IMR-90 (cell line): Measurements from ENCODE around the gene GPR176. TPM values are rescaled to one million over a fixed set of nuclear protein-coding genes. Genes with fewer than 3 reads are reported as not detected.

ENCODE experiments used
- ATAC-seq: fragments of 200-7000 bp; cut with Tn5 transposase; 2 replicates; pipeline ENCODE4 v1.9.1; 2020; ENCODE audit warnings: low read depth, mild to moderate bottlenecking, moderate library complexity
- BruUV-seq: library from RNA; stranded (reverse); fragments of 400-500 nt; replicated peaks from 2 replicates; lab custom pipeline; 2021; lab: Mats Ljungman, UMichigan
- CTCF ChIA-PET: fragments of 300-600 bp; formaldehyde crosslinking; extraction: SDS; loops from one replicate; lab custom pipeline; 2021; ENCODE audit warnings: antibody characterized with exemption; lab: Yijun Ruan, JAX
- POLR2A ChIA-PET: fragments of 300-600 bp; sonication (Branson Sonifier 250); formaldehyde crosslinking; loops from one replicate; lab custom pipeline; 2022; ENCODE audit warnings: antibody characterized with exemption; ENCODE audit not compliant: unreplicated experiment; lab: Charles Lee
- DNase-seq: peaks from one replicate; pipeline ENCODE4 v3.0.0; 2013
- H2AFZ ChIP-seq: replicated peaks from 2 replicates; pipeline ENCODE3; 2013; ENCODE audit warnings: low read length, mild to moderate bottlenecking; ENCODE audit not compliant: poor library complexity
- H2AK5ac ChIP-seq: 2 replicates; pipeline ENCODE4 v1.6.1; 2013; ENCODE audit warnings: low read depth, low read length, inconsistent platforms
- H2AK9ac ChIP-seq: replicated peaks from 2 replicates; pipeline ENCODE3; 2013; ENCODE audit warnings: mild to moderate bottlenecking, low read depth, low read length, moderate library complexity; ENCODE audit not compliant: poor library complexity
- H2BK120ac ChIP-seq: 2 replicates; pipeline ENCODE4 v1.6.1; 2013; ENCODE audit warnings: low read depth, low read length, inconsistent platforms
- H2BK15ac ChIP-seq: 3 replicates; pipeline ENCODE4 v1.6.1; 2013; ENCODE audit warnings: low read depth, low read length, inconsistent platforms
- H2BK20ac ChIP-seq: 2 replicates; pipeline ENCODE4 v1.6.1; 2013; ENCODE audit warnings: low read depth, mild to moderate bottlenecking, inconsistent platforms, low read length, moderate library complexity
- H2BK5ac ChIP-seq: 2 replicates; pipeline ENCODE4 v1.6.1; 2013; ENCODE audit warnings: mild to moderate bottlenecking, low read depth, low read length, inconsistent platforms; ENCODE audit not compliant: poor library complexity, severe bottlenecking
- H3K14ac ChIP-seq: replicated peaks from 2 replicates; pipeline ENCODE4 v1.6.1; 2013; ENCODE audit warnings: low read depth, low read length, inconsistent platforms
- H3K18ac ChIP-seq: 2 replicates; pipeline ENCODE4 v1.6.1; 2013; ENCODE audit warnings: low read depth, low read length, control low read depth
- H3K23ac ChIP-seq: 2 replicates; pipeline ENCODE4 v1.6.1; 2013; ENCODE audit warnings: low read depth, low read length, inconsistent platforms
- H3K27ac ChIP-seq: 2 replicates; pipeline ENCODE4 v1.5.1; 2013; ENCODE audit warnings: mild to moderate bottlenecking, control low read depth, low read length; ENCODE audit not compliant: insufficient read depth
- H3K27me3 ChIP-seq: 2 replicates; pipeline ENCODE4 v1.6.1; 2013; ENCODE audit warnings: low read length; ENCODE audit not compliant: control insufficient read depth, insufficient read depth
- H3K36me3 ChIP-seq: 2 replicates; pipeline ENCODE4 v1.6.1; 2013; ENCODE audit warnings: low read length, mixed read lengths; ENCODE audit not compliant: control insufficient read depth, insufficient read depth
- H3K4ac ChIP-seq: 2 replicates; pipeline ENCODE4 v1.6.1; 2013; ENCODE audit warnings: low read depth, low read length, inconsistent platforms
- H3K4me1 ChIP-seq: 2 replicates; pipeline ENCODE4 v1.6.1; 2013; ENCODE audit warnings: low read length, mixed read lengths; ENCODE audit not compliant: control insufficient read depth, insufficient read depth
- H3K4me2 ChIP-seq: 2 replicates; pipeline ENCODE4 v1.6.1; 2013; ENCODE audit warnings: low read depth, mild to moderate bottlenecking, control low read depth, low read length, moderate library complexity
- H3K4me3 ChIP-seq: 2 replicates; pipeline ENCODE4 v1.5.1; 2013; ENCODE audit warnings: low read depth, mild to moderate bottlenecking, control low read depth, low read length, moderate library complexity; ENCODE audit not compliant: insufficient read depth
- H3K56ac ChIP-seq: 2 replicates; pipeline ENCODE4 v1.6.1; 2013; ENCODE audit warnings: low read length, inconsistent platforms; ENCODE audit not compliant: insufficient read depth; ENCODE audit errors: extremely low read depth
- H3K79me1 ChIP-seq, 2 experiments: 2 replicates each; pipeline ENCODE4 v1.6.1; 2013; ENCODE audit warnings: low read length in 2 of 2, inconsistent platforms in 1 of 2, low read depth in 1 of 2
- H3K9ac ChIP-seq: 2 replicates; pipeline ENCODE4 v1.6.1; 2013; ENCODE audit warnings: low read depth, low read length, control low read depth
- H3K9me1 ChIP-seq: 2 replicates; pipeline ENCODE4 v1.6.1; 2013; ENCODE audit warnings: low read length, inconsistent platforms; ENCODE audit not compliant: insufficient read depth
- H3K9me3 ChIP-seq: 2 replicates; pipeline ENCODE4 v1.6.1; 2013; ENCODE audit warnings: low read length; ENCODE audit not compliant: control insufficient read depth, insufficient read depth
- H4K20me1 ChIP-seq: 2 replicates; pipeline ENCODE4 v1.6.1; 2013; ENCODE audit warnings: low read length, inconsistent platforms; ENCODE audit not compliant: insufficient read depth
- H4K5ac ChIP-seq: 2 replicates; pipeline ENCODE4 v1.6.1; 2013; ENCODE audit warnings: mild to moderate bottlenecking, low read depth, low read length, control low read depth
- H4K8ac ChIP-seq, 2 experiments: 2 replicates each; pipeline ENCODE4 v1.6.1; 2013; ENCODE audit warnings: low read depth in 2 of 2, low read length in 2 of 2, control low read depth in 1 of 2, inconsistent platforms in 1 of 2
- H4K91ac ChIP-seq: 2 replicates; pipeline ENCODE4 v1.6.1; 2013; ENCODE audit warnings: low read depth, low read length, inconsistent platforms; ENCODE audit not compliant: insufficient read depth
- BHLHE40 ChIP-seq: fragments of 150-350 bp; IDR thresholded peaks from 2 replicates; pipeline ENCODE4 v1.6.1; 2016; ENCODE audit warnings: mild to moderate bottlenecking, low read depth, low read length
- CEBPB ChIP-seq: IDR thresholded peaks from 2 replicates; pipeline ENCODE4 v1.6.1; 2012; ENCODE audit warnings: low read depth, low read length, improper control_type of control experiment
- CHD1 ChIP-seq: IDR thresholded peaks from 2 replicates; pipeline ENCODE4 v1.6.1; 2012; ENCODE audit warnings: low read depth, low read length, improper control_type of control experiment
- FOS ChIP-seq: fragments of 150-350 bp; IDR thresholded peaks from 2 replicates; pipeline ENCODE4 v1.6.1; 2016; ENCODE audit warnings: low read depth, low read length
- MAFK ChIP-seq: IDR thresholded peaks from 2 replicates; pipeline ENCODE4 v1.6.1; 2012; ENCODE audit warnings: low read depth, low read length, improper control_type of control experiment
- MAZ ChIP-seq: IDR thresholded peaks from 2 replicates; pipeline ENCODE4 v1.6.1; 2012; ENCODE audit warnings: low read depth, mild to moderate bottlenecking, low read length, improper control_type of control experiment, moderate library complexity, borderline replicate concordance
- MXI1 ChIP-seq: IDR thresholded peaks from 2 replicates; pipeline ENCODE4 v1.6.1; 2012; ENCODE audit warnings: low read depth, mild to moderate bottlenecking, low read length, moderate library complexity, borderline replicate concordance
- NFE2L2 ChIP-seq: fragments of 150-350 bp; IDR thresholded peaks from 2 replicates; pipeline ENCODE4 v1.6.1; 2016; ENCODE audit warnings: low read depth, mild to moderate bottlenecking, low read length
- POLR2A ChIP-seq: IDR thresholded peaks from 2 replicates; pipeline ENCODE4 v1.6.1; 2012; ENCODE audit warnings: mild to moderate bottlenecking, low read depth, low read length
- RAD21 ChIP-seq: IDR thresholded peaks from 2 replicates; pipeline ENCODE4 v1.6.1; 2012; ENCODE audit warnings: low read length, improper control_type of control experiment
- RCOR1 ChIP-seq: IDR thresholded peaks from 2 replicates; pipeline ENCODE4 v1.6.1; 2012; ENCODE audit warnings: mild to moderate bottlenecking, low read length, improper control_type of control experiment; ENCODE audit not compliant: insufficient replicate concordance
- RFX5 ChIP-seq: IDR thresholded peaks from 2 replicates; pipeline ENCODE4 v1.8.0; 2012; ENCODE audit warnings: low read depth, mild to moderate bottlenecking, low read length, moderate library complexity
- SMC3 ChIP-seq: fragments of 150-350 bp; IDR thresholded peaks from 2 replicates; pipeline ENCODE4 v1.6.1; 2016; ENCODE audit warnings: low read depth, mild to moderate bottlenecking, antibody characterized with exemption, low read length, moderate library complexity
- USF2 ChIP-seq: fragments of 150-350 bp; IDR thresholded peaks from 2 replicates; pipeline ENCODE4 v1.6.1; 2017; ENCODE audit warnings: mild to moderate bottlenecking, antibody characterized with exemption, low read length, low read depth
- WGBS, 2 experiments: methylation state at CpG; one replicate each; pipeline versions ENCODE4 v1.1.5 to v1.1.7; 2013; ENCODE audit warnings: missing lambda C conversion rate in 2 of 2; ENCODE audit not compliant: insufficient read length in 1 of 2; ENCODE audit errors: extremely low coverage in 2 of 2; 5-methylcytosine and 5-hydroxymethylcytosine counted together
- dilution Hi-C: fragments of 300-500 bp; cut with HindIII; formaldehyde crosslinking; loops from one replicate; pipeline ENCODE4 v1.14.3; 2018; ENCODE audit warnings: low sequenced_read_pairs; ENCODE audit not compliant: unreplicated experiment
- in situ Hi-C: fragments of 300-500 bp; cut with MboI; formaldehyde crosslinking; loops from 3 replicates; pipeline ENCODE4 v1.14.3; 2019; ENCODE audit warnings: low sequenced_read_pairs, inconsistent platforms, mixed read lengths
- intact Hi-C: fragments of 100-400 bp; cut with micrococcal nuclease; formaldehyde crosslinking; loops from 2 replicates; pipeline ENCODE4 v1.10.0; 2022
- polyA plus RNA-seq, 3 experiments: library from polyadenylated mRNA; depleted of rRNA; stranded (reverse); fragments of >200 nt; gene quantifications; 2 replicates each; pipeline ENCODE4 v1.2.3, GENCODE V29; 2012; ENCODE audit warnings: low replicate concordance in 1 of 3
- total RNA-seq: library from RNA; depleted of rRNA; stranded (reverse); fragments of >200 nt; gene quantifications from 2 replicates; pipeline ENCODE4 v1.2.3, GENCODE V29; 2012
- TF ChIP-seq, protein P1 (sequence below): fragments of 150-350 bp; IDR thresholded peaks from 2 replicates; pipeline ENCODE4 v1.6.1; 2016; ENCODE audit warnings: low read depth, mild to moderate bottlenecking, low read length, moderate library complexity, borderline replicate concordance
- TF ChIP-seq, protein P2 (sequence below): conservative IDR thresholded peaks from 2 replicates; pipeline ENCODE4 v1.5.1; 2012; ENCODE audit warnings: mild to moderate bottlenecking, low read depth, low read length, improper control_type of control experiment

Gene GPR176
- total and polyA plus RNA-seq, 2 of the 4 experiments (the other 2 are of a cell fraction), result 114 to 246 TPM

GRCh38 chr15:39767921-39768320, 152.1 kb downstream of the GPR176 start:
- Histone ChIP-seq H3K79me1 (no peaks in the 10 kb centered on the region), H2BK120ac (no peak overlapping the region), H3K23ac (no peak overlapping the region), H3K9ac (no peak overlapping the region), H3K4me2 (no peak overlapping the region), H4K5ac (no peak overlapping the region), H2AK5ac (no peak overlapping the region), H2AFZ (no peak overlapping the region), H3K4me1 (peaks cover 10% of the 10 kb centered on the region), H4K8ac (no peak overlapping the region), H2BK20ac (no peak overlapping the region), H4K91ac (no peak overlapping the region), H4K20me1 (no peaks in the 10 kb centered on the region), H3K27ac (no peak overlapping the region), H2BK5ac (no peak overlapping the region), H3K14ac (no peak overlapping the region), H3K4me3 (no peak overlapping the region), H3K18ac (no peak overlapping the region), H3K4ac (no peak overlapping the region; the same call in 1 of the 2 replicates), H3K9me3 (no peaks in the 10 kb centered on the region), H3K9me1 (no peaks in the 10 kb centered on the region; the same call in none of the 2 replicates), H3K27me3 (no peaks in the 10 kb centered on the region), H2BK15ac (no peak overlapping the region), H3K56ac (no peak overlapping the region), H2AK9ac (no peak overlapping the region), H3K36me3 (no peaks in the 10 kb centered on the region)
- dilution Hi-C loops, result no loop called here
- BruUV-seq, result no TSS peak
- CTCF ChIA-PET, result no interaction called here
- 100% methylated on average over 2 of the region's 5 CpGs; no CpG with 5 or more reads in 1 of the 2 experiments for WGBS, 2 experiments
- TF ChIP-seq FOS (no peak), RCOR1 (no peak), RAD21 (no peak), SMC3 (no peak), RFX5 (no peak), USF2 (no peak), MAFK (no peak), CHD1 (no peak), CEBPB (no peak), BHLHE40 (no peak), MAZ (no peak), MXI1 (no peak), NFE2L2 (no peak), POLR2A (no peak)
- TF ChIP-seq, protein P1, sequence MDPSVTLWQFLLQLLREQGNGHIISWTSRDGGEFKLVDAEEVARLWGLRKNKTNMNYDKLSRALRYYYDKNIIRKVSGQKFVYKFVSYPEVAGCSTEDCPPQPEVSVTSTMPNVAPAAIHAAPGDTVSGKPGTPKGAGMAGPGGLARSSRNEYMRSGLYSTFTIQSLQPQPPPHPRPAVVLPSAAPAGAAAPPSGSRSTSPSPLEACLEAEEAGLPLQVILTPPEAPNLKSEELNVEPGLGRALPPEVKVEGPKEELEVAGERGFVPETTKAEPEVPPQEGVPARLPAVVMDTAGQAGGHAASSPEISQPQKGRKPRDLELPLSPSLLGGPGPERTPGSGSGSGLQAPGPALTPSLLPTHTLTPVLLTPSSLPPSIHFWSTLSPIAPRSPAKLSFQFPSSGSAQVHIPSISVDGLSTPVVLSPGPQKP, result no peak
- TF ChIP-seq, protein P2, sequence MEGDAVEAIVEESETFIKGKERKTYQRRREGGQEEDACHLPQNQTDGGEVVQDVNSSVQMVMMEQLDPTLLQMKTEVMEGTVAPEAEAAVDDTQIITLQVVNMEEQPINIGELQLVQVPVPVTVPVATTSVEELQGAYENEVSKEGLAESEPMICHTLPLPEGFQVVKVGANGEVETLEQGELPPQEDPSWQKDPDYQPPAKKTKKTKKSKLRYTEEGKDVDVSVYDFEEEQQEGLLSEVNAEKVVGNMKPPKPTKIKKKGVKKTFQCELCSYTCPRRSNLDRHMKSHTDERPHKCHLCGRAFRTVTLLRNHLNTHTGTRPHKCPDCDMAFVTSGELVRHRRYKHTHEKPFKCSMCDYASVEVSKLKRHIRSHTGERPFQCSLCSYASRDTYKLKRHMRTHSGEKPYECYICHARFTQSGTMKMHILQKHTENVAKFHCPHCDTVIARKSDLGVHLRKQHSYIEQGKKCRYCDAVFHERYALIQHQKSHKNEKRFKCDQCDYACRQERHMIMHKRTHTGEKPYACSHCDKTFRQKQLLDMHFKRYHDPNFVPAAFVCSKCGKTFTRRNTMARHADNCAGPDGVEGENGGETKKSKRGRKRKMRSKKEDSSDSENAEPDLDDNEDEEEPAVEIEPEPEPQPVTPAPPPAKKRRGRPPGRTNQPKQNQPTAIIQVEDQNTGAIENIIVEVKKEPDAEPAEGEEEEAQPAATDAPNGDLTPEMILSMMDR, result no peak
- POLR2A ChIA-PET, result no interaction called here
- intact Hi-C loops, result no loop called here
- in situ Hi-C loops, result loop anchor here (10.0 to 25.0 kb wide), 2 partner anchors 606 to 1053 kb away; no protein-coding TSS in a partner anchor
- DNase-seq (no peak), ATAC-seq (no peak)
